Liver (tissue), 9 donors: ENCODE measurements around the gene FAM110A. TPM values are rescaled to one million over a fixed set of nuclear protein-coding genes. Genes with fewer than 3 reads are reported as not detected.

ENCODE experiments used
- DNase-seq: peaks from one replicate; pipeline ENCODE4 v3.0.0-alpha.2; 2017; ENCODE audit warnings: low spot score
- H3K27ac ChIP-seq, 2 donors: one replicate each; pipeline ENCODE4 v1.7.0; 2013; ENCODE audit warnings: inconsistent platforms in 2 of 2, low read length in 2 of 2, control low read depth in 1 of 2, low read depth in 1 of 2, mild to moderate bottlenecking in 1 of 2
- H3K27me3 ChIP-seq, 4 donors: one replicate each; pipeline versions ENCODE4 v1.6.1 to v1.7.0; 2013; ENCODE audit warnings: low read length in 3 of 4, inconsistent platforms in 1 of 4, mild to moderate bottlenecking in 1 of 4, moderate library complexity in 1 of 4; ENCODE audit not compliant: control insufficient read depth in 4 of 4, insufficient read depth in 4 of 4
- H3K36me3 ChIP-seq, 4 donors: one replicate each; pipeline versions ENCODE4 v1.6.1 to v1.7.0; 2013; ENCODE audit warnings: low read length in 3 of 4, mild to moderate bottlenecking in 3 of 4, low read depth in 1 of 4, moderate library complexity in 1 of 4; ENCODE audit not compliant: control insufficient read depth in 4 of 4, insufficient read depth in 3 of 4
- H3K4me1 ChIP-seq, 4 donors: one replicate each; pipeline versions ENCODE4 v1.6.1 to v1.7.0; 2013; ENCODE audit warnings: low read length in 3 of 4, mild to moderate bottlenecking in 3 of 4, moderate library complexity in 1 of 4; ENCODE audit not compliant: control insufficient read depth in 4 of 4, insufficient read depth in 4 of 4
- H3K4me3 ChIP-seq, 3 donors: one replicate each; pipeline versions ENCODE4 v1.6.1 to v1.7.0; 2013; ENCODE audit warnings: low read length in 3 of 3, control low read depth in 1 of 3, low read depth in 1 of 3, mild to moderate bottlenecking in 1 of 3
- H3K9ac ChIP-seq, 2 donors: one replicate each; pipeline ENCODE4 v1.7.0; 2013; ENCODE audit warnings: low read length in 2 of 2, mild to moderate bottlenecking in 2 of 2, moderate library complexity in 2 of 2, control low read depth in 1 of 2, low read depth in 1 of 2
- H3K9me3 ChIP-seq, 4 donors: one replicate each; pipeline versions ENCODE4 v1.6.1 to v1.7.0; 2013; ENCODE audit warnings: low read length in 3 of 4; ENCODE audit not compliant: control insufficient read depth in 4 of 4
- EGR1 ChIP-seq, 2 donors: IDR thresholded peaks; 2 replicates each; pipeline ENCODE4 v1.6.1; 2016 to 2018; ENCODE audit warnings: antibody characterized with exemption in 2 of 2, low read depth in 2 of 2
- FOXA1 ChIP-seq: IDR thresholded peaks from 2 replicates; pipeline ENCODE4 v1.6.1; 2016; ENCODE audit warnings: antibody characterized with exemption
- FOXA2 ChIP-seq: IDR thresholded peaks from 2 replicates; pipeline ENCODE4 v1.6.1; 2016; ENCODE audit warnings: antibody characterized with exemption
- GABPA ChIP-seq, 2 donors: IDR thresholded peaks in 1 of 2; conservative IDR thresholded peaks in 1 of 2; 2 replicates each; pipeline ENCODE4 v1.6.1; 2016; ENCODE audit warnings: antibody characterized with exemption in 2 of 2, mild to moderate bottlenecking in 1 of 2, moderate library complexity in 1 of 2
- HNF4A ChIP-seq, 2 donors: conservative IDR thresholded peaks; 2 replicates each; pipeline ENCODE4 v1.6.1; 2016; ENCODE audit warnings: antibody characterized with exemption in 2 of 2, mild to moderate bottlenecking in 2 of 2
- HNF4G ChIP-seq: IDR thresholded peaks from 2 replicates; pipeline ENCODE4 v1.6.1; 2016; ENCODE audit warnings: antibody characterized with exemption
- JUND ChIP-seq, 2 donors: IDR thresholded peaks; 2 replicates each; pipeline ENCODE4 v1.6.1; 2016; ENCODE audit warnings: antibody characterized with exemption in 2 of 2
- NR2F2 ChIP-seq: IDR thresholded peaks from 2 replicates; pipeline ENCODE4 v1.6.1; 2016; ENCODE audit warnings: antibody characterized with exemption
- RAD21 ChIP-seq, 2 donors: IDR thresholded peaks; 2 replicates each; pipeline ENCODE4 v1.6.1; 2016; ENCODE audit warnings: antibody characterized with exemption in 2 of 2, mild to moderate bottlenecking in 2 of 2
- RXRA ChIP-seq, 2 donors: IDR thresholded peaks; 2 replicates each; pipeline ENCODE4 v1.6.1; 2017 to 2018; ENCODE audit warnings: antibody characterized with exemption in 2 of 2, mild to moderate bottlenecking in 1 of 2
- SP1 ChIP-seq: IDR thresholded peaks from 2 replicates; pipeline ENCODE4 v1.6.1; 2018; ENCODE audit warnings: antibody characterized with exemption, mild to moderate bottlenecking
- TAF1 ChIP-seq: conservative IDR thresholded peaks from 2 replicates; pipeline ENCODE4 v1.6.1; 2016; ENCODE audit warnings: antibody characterized with exemption, mild to moderate bottlenecking
- YY1 ChIP-seq: IDR thresholded peaks from 2 replicates; pipeline ENCODE4 v1.6.1; 2016; ENCODE audit warnings: antibody characterized with exemption, mild to moderate bottlenecking
- whole genome bisulfite sequencing: extraction: QIAGEN DNeasy Blood & Tissue Kit; methylation state at CpG from one replicate; pipeline ENCODE4 v1.1.7; 2013; 5-methylcytosine and 5-hydroxymethylcytosine counted together
- polyA plus RNA-seq, 2 donors: library from polyadenylated mRNA; stranded (reverse) in 1 of 2; unstranded in 1 of 2; fragments of 200-250 nt in 1 of 2; fragments of >200 nt in 1 of 2; fragmentation: Nextera tagmentation in 1 of 2; extraction: Ambion mirVana in 1 of 2; gene quantifications; one replicate each; pipeline versions ENCODE4 v1.2.1 to v1.2.3, GENCODE V29; 2013 to 2015
- total RNA-seq, 2 donors: library from RNA; depleted of rRNA; stranded (reverse); fragments of >200 nt; gene quantifications; one replicate each; pipeline ENCODE4 v1.2.3, GENCODE V29; 2014
- TF ChIP-seq, protein P1 (sequence below): IDR thresholded peaks from 2 replicates; pipeline ENCODE4 v1.6.1; 2016; ENCODE audit warnings: antibody characterized with exemption
- TF ChIP-seq, protein P2 (sequence below): fragments of 150-350 bp; IDR thresholded peaks from 2 replicates; pipeline ENCODE4 v1.5.1; 2017; ENCODE audit warnings: improper control_type of control experiment, low read depth, low read length; ENCODE audit not compliant: missing input control
- TF ChIP-seq, protein P3 (sequence below): IDR thresholded peaks from 2 replicates; pipeline ENCODE4 v1.6.1; 2016; ENCODE audit warnings: antibody characterized with exemption
- TF ChIP-seq, protein P4 (sequence below): IDR thresholded peaks from 2 replicates; pipeline ENCODE4 v1.6.1; 2016; ENCODE audit warnings: antibody characterized with exemption, mild to moderate bottlenecking
- TF ChIP-seq, protein P5 (sequence below): IDR thresholded peaks from 2 replicates; pipeline ENCODE4 v1.6.1; 2016; ENCODE audit warnings: antibody characterized with exemption
- donor health status: healthy.
- donor health status: healthy.
- donor health status: healthy.
- donor health status: healthy.
- donor health status: healthy.

FAM110A gene
- total and polyA plus RNA-seq, 4 donors = 1.2 to 6.7 (median 2.0) TPM

DNA sequence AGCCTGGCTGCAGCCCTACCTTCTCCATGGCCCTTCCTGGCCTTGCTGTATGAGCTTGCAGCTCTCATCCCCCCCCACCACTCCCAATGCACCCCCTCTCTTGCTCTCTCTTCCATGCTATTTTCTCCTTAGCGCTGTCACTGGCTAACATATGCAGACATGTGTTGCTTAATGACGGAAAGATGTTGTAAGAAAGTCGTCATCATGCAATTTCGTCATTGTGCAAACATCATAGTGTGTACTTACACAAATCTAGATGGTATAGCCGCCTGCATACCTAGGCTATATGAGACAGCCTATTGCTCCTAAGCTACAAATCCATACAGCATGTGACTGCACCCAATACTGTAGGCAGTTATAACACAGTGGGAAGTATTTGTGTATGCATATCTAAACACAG, 55.6 kb downstream of the FAM110A start:
- TF ChIP-seq JUND (IDR thresholded peaks at IDR 0.05) (no peak), FOXA1 (no peak), EGR1 (IDR thresholded peaks at IDR 0.05; ENCODE audit: low read depth in 2 of 2) (no peak), HNF4A (conservative IDR thresholded peaks at IDR 0.05) (no peak), TAF1 (no peak), GABPA (IDR thresholded peaks at IDR 0.05 in 1 of 2, conservative IDR thresholded peaks at IDR 0.05 in 1 of 2) (no peak), YY1 (no peak), NR2F2 (no peak), RAD21 (IDR thresholded peaks at IDR 0.05) (no peak), HNF4G (no peak), RXRA (IDR thresholded peaks at IDR 0.05) (no peak), SP1 (no peak), FOXA2 (no peak)
- TF ChIP-seq, protein P1, sequence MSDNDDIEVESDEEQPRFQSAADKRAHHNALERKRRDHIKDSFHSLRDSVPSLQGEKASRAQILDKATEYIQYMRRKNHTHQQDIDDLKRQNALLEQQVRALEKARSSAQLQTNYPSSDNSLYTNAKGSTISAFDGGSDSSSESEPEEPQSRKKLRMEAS = no peak
- TF ChIP-seq, protein P2, sequence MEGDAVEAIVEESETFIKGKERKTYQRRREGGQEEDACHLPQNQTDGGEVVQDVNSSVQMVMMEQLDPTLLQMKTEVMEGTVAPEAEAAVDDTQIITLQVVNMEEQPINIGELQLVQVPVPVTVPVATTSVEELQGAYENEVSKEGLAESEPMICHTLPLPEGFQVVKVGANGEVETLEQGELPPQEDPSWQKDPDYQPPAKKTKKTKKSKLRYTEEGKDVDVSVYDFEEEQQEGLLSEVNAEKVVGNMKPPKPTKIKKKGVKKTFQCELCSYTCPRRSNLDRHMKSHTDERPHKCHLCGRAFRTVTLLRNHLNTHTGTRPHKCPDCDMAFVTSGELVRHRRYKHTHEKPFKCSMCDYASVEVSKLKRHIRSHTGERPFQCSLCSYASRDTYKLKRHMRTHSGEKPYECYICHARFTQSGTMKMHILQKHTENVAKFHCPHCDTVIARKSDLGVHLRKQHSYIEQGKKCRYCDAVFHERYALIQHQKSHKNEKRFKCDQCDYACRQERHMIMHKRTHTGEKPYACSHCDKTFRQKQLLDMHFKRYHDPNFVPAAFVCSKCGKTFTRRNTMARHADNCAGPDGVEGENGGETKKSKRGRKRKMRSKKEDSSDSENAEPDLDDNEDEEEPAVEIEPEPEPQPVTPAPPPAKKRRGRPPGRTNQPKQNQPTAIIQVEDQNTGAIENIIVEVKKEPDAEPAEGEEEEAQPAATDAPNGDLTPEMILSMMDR = no peak
- TF ChIP-seq, protein P3, sequence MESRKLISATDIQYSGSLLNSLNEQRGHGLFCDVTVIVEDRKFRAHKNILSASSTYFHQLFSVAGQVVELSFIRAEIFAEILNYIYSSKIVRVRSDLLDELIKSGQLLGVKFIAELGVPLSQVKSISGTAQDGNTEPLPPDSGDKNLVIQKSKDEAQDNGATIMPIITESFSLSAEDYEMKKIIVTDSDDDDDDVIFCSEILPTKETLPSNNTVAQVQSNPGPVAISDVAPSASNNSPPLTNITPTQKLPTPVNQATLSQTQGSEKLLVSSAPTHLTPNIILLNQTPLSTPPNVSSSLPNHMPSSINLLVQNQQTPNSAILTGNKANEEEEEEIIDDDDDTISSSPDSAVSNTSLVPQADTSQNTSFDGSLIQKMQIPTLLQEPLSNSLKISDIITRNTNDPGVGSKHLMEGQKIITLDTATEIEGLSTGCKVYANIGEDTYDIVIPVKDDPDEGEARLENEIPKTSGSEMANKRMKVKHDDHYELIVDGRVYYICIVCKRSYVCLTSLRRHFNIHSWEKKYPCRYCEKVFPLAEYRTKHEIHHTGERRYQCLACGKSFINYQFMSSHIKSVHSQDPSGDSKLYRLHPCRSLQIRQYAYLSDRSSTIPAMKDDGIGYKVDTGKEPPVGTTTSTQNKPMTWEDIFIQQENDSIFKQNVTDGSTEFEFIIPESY = no peak
- TF ChIP-seq, protein P4, sequence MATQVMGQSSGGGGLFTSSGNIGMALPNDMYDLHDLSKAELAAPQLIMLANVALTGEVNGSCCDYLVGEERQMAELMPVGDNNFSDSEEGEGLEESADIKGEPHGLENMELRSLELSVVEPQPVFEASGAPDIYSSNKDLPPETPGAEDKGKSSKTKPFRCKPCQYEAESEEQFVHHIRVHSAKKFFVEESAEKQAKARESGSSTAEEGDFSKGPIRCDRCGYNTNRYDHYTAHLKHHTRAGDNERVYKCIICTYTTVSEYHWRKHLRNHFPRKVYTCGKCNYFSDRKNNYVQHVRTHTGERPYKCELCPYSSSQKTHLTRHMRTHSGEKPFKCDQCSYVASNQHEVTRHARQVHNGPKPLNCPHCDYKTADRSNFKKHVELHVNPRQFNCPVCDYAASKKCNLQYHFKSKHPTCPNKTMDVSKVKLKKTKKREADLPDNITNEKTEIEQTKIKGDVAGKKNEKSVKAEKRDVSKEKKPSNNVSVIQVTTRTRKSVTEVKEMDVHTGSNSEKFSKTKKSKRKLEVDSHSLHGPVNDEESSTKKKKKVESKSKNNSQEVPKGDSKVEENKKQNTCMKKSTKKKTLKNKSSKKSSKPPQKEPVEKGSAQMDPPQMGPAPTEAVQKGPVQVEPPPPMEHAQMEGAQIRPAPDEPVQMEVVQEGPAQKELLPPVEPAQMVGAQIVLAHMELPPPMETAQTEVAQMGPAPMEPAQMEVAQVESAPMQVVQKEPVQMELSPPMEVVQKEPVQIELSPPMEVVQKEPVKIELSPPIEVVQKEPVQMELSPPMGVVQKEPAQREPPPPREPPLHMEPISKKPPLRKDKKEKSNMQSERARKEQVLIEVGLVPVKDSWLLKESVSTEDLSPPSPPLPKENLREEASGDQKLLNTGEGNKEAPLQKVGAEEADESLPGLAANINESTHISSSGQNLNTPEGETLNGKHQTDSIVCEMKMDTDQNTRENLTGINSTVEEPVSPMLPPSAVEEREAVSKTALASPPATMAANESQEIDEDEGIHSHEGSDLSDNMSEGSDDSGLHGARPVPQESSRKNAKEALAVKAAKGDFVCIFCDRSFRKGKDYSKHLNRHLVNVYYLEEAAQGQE = no peak
- TF ChIP-seq, protein P5, sequence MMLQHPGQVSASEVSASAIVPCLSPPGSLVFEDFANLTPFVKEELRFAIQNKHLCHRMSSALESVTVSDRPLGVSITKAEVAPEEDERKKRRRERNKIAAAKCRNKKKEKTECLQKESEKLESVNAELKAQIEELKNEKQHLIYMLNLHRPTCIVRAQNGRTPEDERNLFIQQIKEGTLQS = no peak
- WGBS = 63% methylated on average over 5 of the region's 5 CpGs
- no peaks in the 10 kb centered on the region for H3K9me3 ChIP-seq
- H3K4me1 ChIP-seq = no peaks in the 10 kb centered on the region
- no peak for DNase-seq
- H3K36me3 ChIP-seq = no peaks in the 10 kb centered on the region
- H3K9ac ChIP-seq = no peak overlapping the region
- peaks cover 0 to 5% (median 0%) of the 10 kb centered on the region in 4 donors for H3K27me3 ChIP-seq
- no peak overlapping the region for H3K4me3 ChIP-seq
- H3K27ac ChIP-seq = no peak overlapping the region
